Measurements from ENCODE around the gene ZFYVE26.
A peak's percentile ranks its signal among the peaks of the same experiment; 100 is the strongest.

The ZFYVE26 gene

GRCh38 chr14:67733616-67734015 lies 82.8 kb downstream of the ZFYVE26 start:
- no peak for TF ChIP-seq CTCF (IDR thresholded peaks at IDR 0.05; ENCODE audit: low read depth, low read length, missing control alignments)
- H3K36me3 ChIP-seq (replicated peaks) = no peaks in the 10 kb centered on the region
- in situ Hi-C loops (cut with HindIII; ENCODE audit: low pct_ligation_motif_present, low sequenced_read_pairs) = no loop called here
- no peak overlapping the region for H3K4me3 ChIP-seq (ENCODE audit: low read depth, low read length)
- H3K27me3 ChIP-seq (replicated peaks) = peaks cover 2% of the 10 kb centered on the region
- no peak overlapping the region for H3K27ac ChIP-seq
- DNase-seq = peak; percentile 13

GRCh38 chr14:67729072-67729885 lies 87.1 kb downstream of the ZFYVE26 start:
- in situ Hi-C loops (cut with HindIII; ENCODE audit: low pct_ligation_motif_present, low sequenced_read_pairs) = no loop called here
- no peak for DNase-seq
- no peak for TF ChIP-seq CTCF (IDR thresholded peaks at IDR 0.05; ENCODE audit: low read depth, low read length, missing control alignments)
- Histone ChIP-seq H3K36me3 (replicated peaks) (no peaks in the 10 kb centered on the region), H3K4me3 (ENCODE audit: low read depth, low read length) (no peak overlapping the region), H3K27me3 (replicated peaks) (peaks cover 5% of the 10 kb centered on the region), H3K27ac (no peak overlapping the region)

GRCh38 chr14:67728258-67728657 lies 88.1 kb downstream of the ZFYVE26 start:
- no peak overlapping the region for H3K4me3 ChIP-seq (ENCODE audit: low read depth, low read length)
- DNase-seq = no peak
- in situ Hi-C loops (cut with HindIII; ENCODE audit: low pct_ligation_motif_present, low sequenced_read_pairs) = no loop called here
- no peak for TF ChIP-seq CTCF (IDR thresholded peaks at IDR 0.05; ENCODE audit: low read depth, low read length, missing control alignments)
- no peak overlapping the region for H3K27ac ChIP-seq
- H3K36me3 ChIP-seq (replicated peaks) = no peaks in the 10 kb centered on the region
- peaks cover 5% of the 10 kb centered on the region for H3K27me3 ChIP-seq (replicated peaks)

GRCh38 chr14:67727361-67727760 lies 89.0 kb downstream of the ZFYVE26 start:
- H3K4me3 ChIP-seq (ENCODE audit: low read depth, low read length) = no peak overlapping the region
- H3K36me3 ChIP-seq (replicated peaks) = no peaks in the 10 kb centered on the region
- in situ Hi-C loops (cut with HindIII; ENCODE audit: low pct_ligation_motif_present, low sequenced_read_pairs) = no loop called here
- no peak for TF ChIP-seq CTCF (IDR thresholded peaks at IDR 0.05; ENCODE audit: low read depth, low read length, missing control alignments)
- no peak overlapping the region for H3K27ac ChIP-seq
- no peak for DNase-seq
- peaks cover 5% of the 10 kb centered on the region for H3K27me3 ChIP-seq (replicated peaks)

- Histone ChIP-seq H3K4me3 (ENCODE audit: low read depth, low read length) (no peak overlapping the region), H3K27me3 (replicated peaks) (peaks cover 5% of the 10 kb centered on the region), H3K36me3 (replicated peaks) (no peaks in the 10 kb centered on the region), H3K27ac (no peak overlapping the region)
- TF ChIP-seq CTCF (IDR thresholded peaks at IDR 0.05; ENCODE audit: low read depth, low read length, missing control alignments) = no peak
- in situ Hi-C loops (cut with HindIII; ENCODE audit: low pct_ligation_motif_present, low sequenced_read_pairs) = no loop called here
- no peak for DNase-seq
These were observed 91.2 kb downstream of the ZFYVE26 start for GRCh38 chr14:67725171-67725570.

- Histone ChIP-seq H3K27me3 (replicated peaks) (peaks cover 2% of the 10 kb centered on the region), H3K27ac (no peak overlapping the region), H3K36me3 (replicated peaks) (no peaks in the 10 kb centered on the region), H3K4me3 (ENCODE audit: low read depth, low read length) (no peak overlapping the region)
- DNase-seq = no peak
- TF ChIP-seq CTCF (IDR thresholded peaks at IDR 0.05; ENCODE audit: low read depth, low read length, missing control alignments) = no peak
- in situ Hi-C loops (cut with HindIII; ENCODE audit: low pct_ligation_motif_present, low sequenced_read_pairs) = no loop called here
These were observed 94.1 kb downstream of the ZFYVE26 start for GRCh38 chr14:67722293-67722692.
